Keratinocyte (primary cell): ENCODE results near the gene GAD2. TPM values are rescaled to one million over a fixed set of nuclear protein-coding genes. Genes with fewer than 3 reads are reported as not detected.

Experiments used
- DNase-seq: peaks from one replicate; pipeline ENCODE4 v3.0.0-alpha.2; 2011; ENCODE audit warnings: low read depth, missing footprints, low spot score
- FAIRE-seq: peaks from 2 replicates; lab custom pipeline; 2011; peaks lifted over from hg19 to GRCh38; lab: Jason Lieb, UNC
- H2AFZ ChIP-seq: 2 replicates; pipeline ENCODE4 v1.6.0; 2012; ENCODE audit warnings: low read length, control low read depth, inconsistent platforms; ENCODE audit not compliant: control insufficient read depth
- H3K27ac ChIP-seq: 2 replicates; pipeline ENCODE4 v1.5.1; 2011; ENCODE audit warnings: low read length; ENCODE audit not compliant: control insufficient read depth, insufficient read depth
- H3K27me3 ChIP-seq: 3 replicates; pipeline ENCODE4 v1.6.0; 2011; ENCODE audit warnings: low read length; ENCODE audit not compliant: control insufficient read depth, insufficient read depth; ENCODE audit errors: extremely low read depth
- H3K36me3 ChIP-seq, 2 experiments: 2 replicates in 1 of 2; 3 replicates in 1 of 2; pipeline ENCODE4 v1.5.1; 2011; ENCODE audit warnings: low read length in 2 of 2, mild to moderate bottlenecking in 1 of 2; ENCODE audit not compliant: control insufficient read depth in 2 of 2, insufficient read depth in 2 of 2; ENCODE audit errors: extremely low read depth in 1 of 2
- H3K4me1 ChIP-seq: 3 replicates; pipeline ENCODE4 v1.5.1; 2011; ENCODE audit warnings: low read length; ENCODE audit not compliant: control insufficient read depth, insufficient read depth; ENCODE audit errors: extremely low read depth
- H3K4me2 ChIP-seq: 3 replicates; pipeline ENCODE4 v1.6.0; 2011; ENCODE audit warnings: low read depth, low read length; ENCODE audit not compliant: control insufficient read depth, insufficient read depth; ENCODE audit errors: extremely low read depth
- H3K4me3 ChIP-seq, 3 experiments: fragments of 200-600 bp in 1 of 3; sonication (generic) in 1 of 3; 2 replicates in 2 of 3; 3 replicates in 1 of 3; pipeline ENCODE4 v1.5.1; 2011 to 2016; ENCODE audit warnings: low read length in 3 of 3, mild to moderate bottlenecking in 3 of 3, control low read depth in 2 of 3, inconsistent platforms in 1 of 3, low read depth in 1 of 3, mixed read lengths in 1 of 3, mixed run types in 1 of 3, moderate library complexity in 1 of 3; ENCODE audit not compliant: control insufficient read depth in 2 of 3, insufficient read depth in 2 of 3; ENCODE audit errors: extremely low read depth in 1 of 3
- H3K79me2 ChIP-seq: 2 replicates; pipeline ENCODE4 v1.6.0; 2012; ENCODE audit warnings: low read length; ENCODE audit not compliant: control insufficient read depth, insufficient read depth
- H3K9ac ChIP-seq: 3 replicates; pipeline ENCODE4 v1.6.0; 2011; ENCODE audit warnings: low read length; ENCODE audit not compliant: control insufficient read depth, insufficient read depth; ENCODE audit errors: extremely low read depth
- H3K9me1 ChIP-seq: 3 replicates; pipeline ENCODE4 v1.6.0; 2011; ENCODE audit warnings: low read length; ENCODE audit not compliant: control insufficient read depth, insufficient read depth; ENCODE audit errors: extremely low read depth
- H3K9me3 ChIP-seq: 2 replicates; pipeline ENCODE4 v1.5.1; 2012; ENCODE audit warnings: low read depth, low read length; ENCODE audit not compliant: control insufficient read depth
- H4K20me1 ChIP-seq: 3 replicates; pipeline ENCODE4 v1.6.0; 2011; ENCODE audit warnings: low read length; ENCODE audit not compliant: control insufficient read depth, insufficient read depth; ENCODE audit errors: extremely low read depth
- EZH2 ChIP-seq: IDR thresholded peaks from one replicate; pipeline ENCODE4 v1.6.1; 2012; ENCODE audit warnings: inconsistent platforms, mild to moderate bottlenecking, low read length, moderate library complexity
- dilution Hi-C: fragments of 300-500 bp; cut with MboI; formaldehyde crosslinking; loops from one replicate; pipeline ENCODE4 v1.7.0; 2020; ENCODE audit warnings: low sequenced_read_pairs; ENCODE audit not compliant: extremely low pct_ligation_motif_present
- polyA plus RNA-seq, 5 experiments: library from polyadenylated mRNA; depleted of rRNA in 3 of 5; stranded (reverse) in 3 of 5; stranded (forward) in 1 of 5; unstranded in 1 of 5; fragments of >200 nt; gene quantifications; 1 replicate in 1 of 5; 2 replicates in 3 of 5; 3 replicates in 1 of 5; pipeline versions ENCODE4 v1.2.1 to v1.2.3, GENCODE V29; 2011 to 2012; ENCODE audit warnings: missing spikeins in 2 of 5, low read depth in 1 of 5, low replicate concordance in 1 of 5
- TF ChIP-seq, protein P1 (sequence below), 3 experiments: IDR thresholded peaks in 1 of 3; conservative IDR thresholded peaks in 1 of 3; optimal IDR thresholded peaks in 1 of 3; 2 replicates in 2 of 3; 3 replicates in 1 of 3; pipeline versions ENCODE3 to v1.5.1; 2011; ENCODE audit warnings: low read length in 3 of 3, mild to moderate bottlenecking in 3 of 3, moderate library complexity in 2 of 3, control low read depth in 1 of 3, inconsistent platforms in 1 of 3; ENCODE audit not compliant: insufficient read depth in 2 of 3; ENCODE audit errors: extremely low read depth in 1 of 3

Gene GAD2
- polyA plus RNA-seq, 1 donor (not counting 4 experiments of a cell fraction or from before 2014, with no cell fraction given): not detected

DNA sequence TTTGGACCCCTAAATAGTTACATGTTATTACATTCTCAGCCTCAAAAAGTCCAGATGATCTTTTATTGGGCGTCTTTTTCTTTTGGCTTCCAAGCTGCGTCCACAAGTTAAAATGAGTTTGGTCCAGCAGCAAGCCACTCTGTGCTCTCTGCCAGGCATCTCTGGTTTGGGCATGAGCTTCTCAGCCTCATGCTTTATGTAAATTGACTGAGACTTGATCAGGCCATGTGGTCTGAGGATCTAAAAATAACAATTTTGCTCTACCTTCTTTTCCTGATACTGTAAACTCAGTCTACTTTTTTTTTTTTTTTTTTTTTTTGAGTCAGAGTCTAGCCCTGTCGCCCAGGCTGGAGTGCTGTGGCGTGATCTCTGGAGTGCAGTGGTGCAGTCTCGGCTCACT is 15.6 kb downstream of the GAD2 start:
- no peak overlapping the region for H3K4me2 ChIP-seq
- TF ChIP-seq EZH2: no peak
- TF ChIP-seq, protein P1, sequence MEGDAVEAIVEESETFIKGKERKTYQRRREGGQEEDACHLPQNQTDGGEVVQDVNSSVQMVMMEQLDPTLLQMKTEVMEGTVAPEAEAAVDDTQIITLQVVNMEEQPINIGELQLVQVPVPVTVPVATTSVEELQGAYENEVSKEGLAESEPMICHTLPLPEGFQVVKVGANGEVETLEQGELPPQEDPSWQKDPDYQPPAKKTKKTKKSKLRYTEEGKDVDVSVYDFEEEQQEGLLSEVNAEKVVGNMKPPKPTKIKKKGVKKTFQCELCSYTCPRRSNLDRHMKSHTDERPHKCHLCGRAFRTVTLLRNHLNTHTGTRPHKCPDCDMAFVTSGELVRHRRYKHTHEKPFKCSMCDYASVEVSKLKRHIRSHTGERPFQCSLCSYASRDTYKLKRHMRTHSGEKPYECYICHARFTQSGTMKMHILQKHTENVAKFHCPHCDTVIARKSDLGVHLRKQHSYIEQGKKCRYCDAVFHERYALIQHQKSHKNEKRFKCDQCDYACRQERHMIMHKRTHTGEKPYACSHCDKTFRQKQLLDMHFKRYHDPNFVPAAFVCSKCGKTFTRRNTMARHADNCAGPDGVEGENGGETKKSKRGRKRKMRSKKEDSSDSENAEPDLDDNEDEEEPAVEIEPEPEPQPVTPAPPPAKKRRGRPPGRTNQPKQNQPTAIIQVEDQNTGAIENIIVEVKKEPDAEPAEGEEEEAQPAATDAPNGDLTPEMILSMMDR (optimal IDR thresholded peaks at IDR 0.05 in 1 of 3, IDR thresholded peaks at IDR 0.05 in 1 of 3, conservative IDR thresholded peaks at IDR 0.05 in 1 of 3; ENCODE audit: extremely low read depth in 1 of 3, insufficient read depth in 2 of 3, low read length in 3 of 3): no peak
- H3K36me3 ChIP-seq: no peaks in the 10 kb centered on the region
- no peaks in the 10 kb centered on the region for H3K79me2 ChIP-seq
- FAIRE-seq: no peak
- no peak for DNase-seq
- H4K20me1 ChIP-seq: no peaks in the 10 kb centered on the region
- no peak overlapping the region for H3K9ac ChIP-seq
- no peak overlapping the region for H3K27ac ChIP-seq
- H3K27me3 ChIP-seq: no peaks in the 10 kb centered on the region
- no peak overlapping the region for H3K4me3 ChIP-seq
- H2AFZ ChIP-seq: no peak overlapping the region
- dilution Hi-C loops: no loop called here
- no peaks in the 10 kb centered on the region for H3K9me3 ChIP-seq
- H3K9me1 ChIP-seq: no peaks in the 10 kb centered on the region
- H3K4me1 ChIP-seq: no peaks in the 10 kb centered on the region

DNA sequence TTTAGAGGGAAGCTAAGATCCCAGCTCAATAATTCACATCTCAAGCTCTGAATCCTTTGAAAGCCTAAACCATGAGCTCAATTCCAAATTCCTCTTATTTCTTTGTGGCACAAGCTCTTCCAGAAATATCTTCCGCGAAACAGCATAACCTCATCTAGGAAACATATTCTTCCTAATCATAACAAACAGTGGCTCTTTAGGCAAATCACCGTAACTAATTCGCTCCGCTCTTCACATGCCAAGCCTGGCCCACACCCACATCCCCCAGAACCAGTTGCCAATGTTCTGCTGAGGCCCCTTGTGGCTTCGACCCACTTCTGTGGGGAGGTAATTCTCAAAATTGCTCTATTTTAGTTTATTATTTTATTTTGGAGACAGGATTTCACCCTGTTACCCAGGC is 19.2 kb downstream of the GAD2 start:
- no peaks in the 10 kb centered on the region for H3K36me3 ChIP-seq
- no peak overlapping the region for H2AFZ ChIP-seq
- H3K9me3 ChIP-seq: peaks cover 1% of the 10 kb centered on the region
- no peak overlapping the region for H3K9ac ChIP-seq
- DNase-seq: no peak
- dilution Hi-C loops: no loop called here
- no peaks in the 10 kb centered on the region for H3K9me1 ChIP-seq
- no peaks in the 10 kb centered on the region for H3K27me3 ChIP-seq
- no peaks in the 10 kb centered on the region for H3K79me2 ChIP-seq
- H3K4me2 ChIP-seq: no peak overlapping the region
- TF ChIP-seq EZH2: no peak
- TF ChIP-seq, protein P1 (optimal IDR thresholded peaks at IDR 0.05 in 1 of 3, IDR thresholded peaks at IDR 0.05 in 1 of 3, conservative IDR thresholded peaks at IDR 0.05 in 1 of 3; ENCODE audit: extremely low read depth in 1 of 3, insufficient read depth in 2 of 3, low read length in 3 of 3): no peak
- no peak overlapping the region for H3K27ac ChIP-seq
- no peaks in the 10 kb centered on the region for H3K4me1 ChIP-seq
- FAIRE-seq: no peak
- H3K4me3 ChIP-seq: no peak overlapping the region
- H4K20me1 ChIP-seq: no peaks in the 10 kb centered on the region
